ENCODE results near the gene ZNRD2.

The ZNRD2 gene

GRCh38 chr11:65565624-65566453, 4.4 kb upstream of the ZNRD2 start:
- intact Hi-C loops (cut with DNase I), result no loop called here
- DNase-seq, result no peak

DNA sequence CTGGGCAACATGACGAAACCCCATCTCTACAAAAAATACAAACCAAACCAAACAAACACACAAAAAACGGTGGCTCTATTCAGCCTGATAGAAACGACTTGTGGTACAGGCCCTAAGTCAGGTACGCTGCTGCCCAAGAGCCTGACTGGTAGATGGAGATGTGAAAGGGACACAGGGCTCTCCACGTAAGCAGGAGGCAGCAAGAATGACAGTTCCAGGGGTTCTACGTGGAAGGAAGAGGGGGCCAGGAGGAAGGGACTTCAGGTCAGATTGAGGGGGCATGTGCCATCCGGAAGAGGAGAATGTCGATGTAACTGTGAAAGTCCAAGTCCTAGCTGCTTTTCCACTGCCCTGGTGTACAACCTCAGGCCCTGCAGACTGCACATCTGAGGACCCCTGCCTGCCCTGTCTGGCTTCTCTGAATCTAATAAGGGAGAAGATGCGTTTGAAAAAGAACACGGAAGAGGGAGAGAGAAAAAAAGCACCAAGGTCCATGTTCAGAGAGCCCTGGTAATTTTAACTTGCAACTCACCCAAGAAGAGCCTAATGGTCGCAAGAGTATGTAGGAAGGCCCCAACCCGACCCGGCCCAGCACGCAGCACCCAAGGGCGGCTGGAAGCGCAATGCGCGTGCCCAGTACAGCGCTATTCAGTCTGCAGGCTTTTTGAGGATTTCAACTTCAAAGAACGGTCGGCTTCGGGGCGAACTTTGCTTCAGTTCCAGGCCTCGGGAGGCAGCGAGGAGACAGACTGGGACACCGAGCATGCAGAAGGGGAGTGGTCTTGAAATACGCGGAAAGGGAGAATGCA, 909 bp upstream of the ZNRD2 start:
- intact Hi-C loops (cut with DNase I), result no loop called here
- peak in 6 of 42 donors; percentile 41 to 73 (median 56) for DNase-seq

DNA sequence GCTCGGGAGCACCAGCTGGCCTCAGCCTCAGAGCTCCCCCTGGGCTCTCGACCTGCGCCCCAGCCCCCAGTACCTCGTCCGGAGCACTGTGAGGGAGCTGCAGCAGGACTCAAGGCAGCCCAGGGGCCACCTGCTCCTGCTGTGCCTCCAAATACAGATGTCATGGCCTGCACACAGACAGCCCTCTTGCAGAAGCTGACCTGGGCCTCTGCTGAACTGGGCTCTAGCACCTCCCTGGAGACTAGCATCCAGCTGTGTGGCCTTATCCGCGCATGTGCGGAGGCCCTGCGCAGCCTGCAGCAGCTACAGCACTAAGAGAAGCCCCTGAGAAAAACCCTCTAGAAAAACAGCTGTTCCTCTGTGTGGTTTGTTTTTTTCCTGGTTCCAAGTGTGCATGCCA, 1.1 kb downstream of the ZNRD2 start:
- no peak for DNase-seq
- intact Hi-C loops (cut with DNase I), result loop anchor here (2.0 kb wide), 2 partner anchors 31 to 43 kb away; partner anchors contain the start of genes MAP3K11 and PCNX3

- intact Hi-C loops (cut with DNase I), result loop anchor here (2.0 kb wide), 2 partner anchors 31 to 43 kb away; partner anchors contain the start of genes MAP3K11 and PCNX3
- peak in 1 of 42 donors; percentile 47 for DNase-seq
Measured at GRCh38 chr11:65571940-65572339, 1.7 kb downstream of the ZNRD2 start.

GRCh38 chr11:65572356-65573051, 2.2 kb downstream of the ZNRD2 start, which contains the start of gene FAM89B:
TSS of gene FAM89B (plus strand) at chr11:65572538. CDS start at chr11:65572670, 132 bp downstream.
- DNase-seq, result peak; percentile 83 to 97 (median 94)
- intact Hi-C loops (cut with DNase I), result no loop called here

DNA sequence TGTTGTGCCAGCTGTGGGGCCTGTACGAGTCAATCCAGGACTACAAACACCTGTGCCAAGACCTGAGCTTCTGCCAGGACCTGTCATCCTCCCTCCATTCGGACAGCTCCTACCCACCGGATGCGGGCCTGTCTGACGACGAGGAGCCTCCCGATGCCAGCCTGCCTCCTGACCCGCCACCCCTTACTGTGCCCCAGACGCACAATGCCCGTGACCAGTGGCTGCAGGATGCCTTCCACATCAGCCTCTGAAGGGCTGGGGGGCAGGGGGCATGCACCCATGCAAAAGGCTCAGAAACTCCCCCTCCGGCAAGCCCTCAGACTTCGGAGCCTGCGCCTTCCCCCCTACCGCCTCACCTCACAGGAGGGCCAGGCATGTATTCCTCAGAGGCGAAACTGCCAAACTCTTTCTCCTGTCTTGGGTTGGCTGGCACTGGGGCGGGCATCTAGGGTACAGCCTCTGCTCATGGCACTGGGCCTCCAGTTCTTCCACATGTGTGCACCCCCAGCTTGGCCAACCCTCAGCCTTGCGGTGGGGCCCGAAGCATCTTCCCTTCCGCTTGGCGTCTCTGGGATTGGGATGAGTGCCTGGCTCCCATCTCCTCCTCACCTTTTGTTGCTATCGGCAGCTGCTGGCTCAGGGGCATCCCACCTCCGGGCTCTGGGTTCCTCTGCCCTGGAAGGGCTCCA, 3.3 kb downstream of the ZNRD2 start:
- intact Hi-C loops (cut with DNase I), result no loop called here
- peak in 2 of 42 donors; percentile 30 to 52 for DNase-seq

DNA sequence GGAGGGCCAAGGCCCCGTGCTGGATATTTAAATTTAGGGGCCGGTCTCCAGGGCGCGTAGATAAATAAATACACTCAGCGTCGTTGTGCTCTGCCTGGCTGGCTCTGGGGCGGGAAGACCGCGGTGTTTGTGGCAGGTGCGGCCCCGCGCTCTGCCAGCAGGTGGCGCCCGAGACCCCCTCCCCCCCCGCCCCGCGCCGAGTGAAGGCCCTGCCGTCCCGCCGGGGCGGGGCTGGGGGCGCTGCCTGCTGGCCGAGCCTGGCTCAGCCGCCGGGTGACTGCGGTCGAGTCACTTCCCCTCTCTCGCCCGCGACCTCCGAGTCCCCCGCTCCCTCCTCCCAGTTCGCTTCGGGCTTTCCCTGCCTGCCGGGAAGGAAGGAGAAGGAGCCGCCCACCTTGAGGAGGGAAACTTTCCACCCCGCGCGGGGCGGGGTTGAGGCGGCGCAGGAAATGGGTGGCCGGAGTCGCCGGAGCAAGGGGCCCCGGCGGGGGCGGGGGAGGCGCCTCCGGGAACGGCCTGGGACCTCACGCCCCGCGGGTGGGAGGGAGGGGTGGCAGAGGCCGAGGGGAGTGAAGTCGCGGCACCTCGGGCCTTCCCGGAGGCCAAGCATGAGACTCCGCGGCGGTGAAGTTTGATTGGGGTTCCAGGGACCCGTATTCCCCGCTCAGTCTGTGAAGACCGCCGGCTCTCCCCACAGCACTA, 4.0 kb downstream of the ZNRD2 start:
- intact Hi-C loops (cut with DNase I), result no loop called here
- DNase-seq, result peak in 40 of 42 donors; percentile 51 to 87 (median 74)

- no peak for DNase-seq
Measured at GRCh38 chr11:65574811-65575567, 4.7 kb downstream of the ZNRD2 start.

DNA sequence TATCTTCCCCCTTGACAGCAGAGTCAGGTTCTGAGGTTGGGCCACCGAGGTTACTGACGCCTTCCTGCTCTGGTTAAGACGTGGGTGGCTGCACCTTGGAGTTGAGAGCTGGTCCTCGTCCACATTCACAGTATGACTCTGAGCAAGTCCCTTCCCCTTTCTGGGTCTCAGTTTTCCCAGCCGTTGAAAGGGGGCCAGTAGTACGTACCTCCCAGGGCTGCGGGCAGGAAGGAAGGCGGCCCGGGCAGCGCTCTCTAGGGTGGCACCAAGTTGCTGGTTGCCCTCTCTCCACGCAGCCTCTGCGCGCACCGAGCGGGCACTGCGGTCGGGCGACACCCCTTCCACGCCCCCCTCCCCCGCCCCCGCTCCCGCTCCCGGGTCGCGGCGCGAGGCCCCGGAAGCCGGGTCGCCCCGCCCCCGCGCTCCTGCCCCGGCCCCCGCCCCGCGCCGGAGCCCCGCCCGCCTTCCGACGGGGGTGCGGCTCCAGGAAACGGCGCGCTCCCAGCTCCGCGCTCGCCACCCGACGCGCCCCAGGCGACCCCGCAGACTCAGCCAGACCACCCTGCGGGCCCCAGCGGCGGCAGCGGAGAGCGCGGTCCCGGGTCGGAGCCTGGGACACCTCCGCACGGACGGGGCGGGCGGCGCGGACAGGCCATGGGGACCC, 5.4 kb downstream of the ZNRD2 start, which contains the start of gene EHBP1L1:
Gene EHBP1L1 (plus strand): TSS at position 486 of the 664 bp plus-strand sequence. CDS start 250 bp downstream, outside the sequence.
- intact Hi-C loops (cut with DNase I), result no loop called here

More at GRCh38 chr11:65574811-65575567, 4.7 kb downstream of the ZNRD2 start:
- intact Hi-C loops (cut with DNase I), result no loop called here

DNA sequence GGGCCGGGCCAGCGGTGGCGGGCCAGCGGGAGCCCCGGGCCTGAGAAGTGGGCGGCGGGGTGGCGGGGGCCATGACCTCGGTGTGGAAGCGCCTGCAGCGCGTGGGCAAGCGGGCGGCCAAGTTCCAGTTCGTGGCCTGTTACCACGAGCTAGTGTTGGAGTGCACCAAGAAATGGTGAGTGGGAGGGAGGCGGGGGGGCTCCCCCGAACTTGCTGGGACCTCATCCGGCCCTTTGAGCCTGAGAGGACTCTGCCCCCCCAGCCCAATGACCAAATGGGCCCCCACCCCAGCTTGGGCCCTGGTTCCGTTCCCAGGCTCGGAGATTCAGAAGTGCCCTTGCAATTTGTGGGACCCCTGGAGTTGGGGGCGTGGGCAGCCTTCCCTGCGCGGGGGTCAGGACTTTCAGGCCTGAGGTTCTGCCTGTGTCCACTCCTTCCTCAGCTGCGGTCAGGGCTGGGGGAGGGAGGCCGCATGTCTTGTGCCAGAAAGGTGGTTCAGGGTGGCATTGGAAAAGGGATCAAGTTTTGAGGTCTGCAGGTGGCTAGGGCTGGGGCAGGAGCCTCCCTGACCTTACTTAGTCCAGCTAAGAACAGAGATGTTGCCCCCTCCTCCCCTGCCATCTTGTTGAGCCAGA, 6.1 kb downstream of the ZNRD2 start:
- DNase-seq, result no peak
- intact Hi-C loops (cut with DNase I), result no loop called here

More for the DNA sequence above, 5.4 kb downstream of the ZNRD2 start, which contains the start of gene EHBP1L1:
- DNase-seq, result peak in 21 of 42 donors; percentile 28 to 67 (median 50)

DNA sequence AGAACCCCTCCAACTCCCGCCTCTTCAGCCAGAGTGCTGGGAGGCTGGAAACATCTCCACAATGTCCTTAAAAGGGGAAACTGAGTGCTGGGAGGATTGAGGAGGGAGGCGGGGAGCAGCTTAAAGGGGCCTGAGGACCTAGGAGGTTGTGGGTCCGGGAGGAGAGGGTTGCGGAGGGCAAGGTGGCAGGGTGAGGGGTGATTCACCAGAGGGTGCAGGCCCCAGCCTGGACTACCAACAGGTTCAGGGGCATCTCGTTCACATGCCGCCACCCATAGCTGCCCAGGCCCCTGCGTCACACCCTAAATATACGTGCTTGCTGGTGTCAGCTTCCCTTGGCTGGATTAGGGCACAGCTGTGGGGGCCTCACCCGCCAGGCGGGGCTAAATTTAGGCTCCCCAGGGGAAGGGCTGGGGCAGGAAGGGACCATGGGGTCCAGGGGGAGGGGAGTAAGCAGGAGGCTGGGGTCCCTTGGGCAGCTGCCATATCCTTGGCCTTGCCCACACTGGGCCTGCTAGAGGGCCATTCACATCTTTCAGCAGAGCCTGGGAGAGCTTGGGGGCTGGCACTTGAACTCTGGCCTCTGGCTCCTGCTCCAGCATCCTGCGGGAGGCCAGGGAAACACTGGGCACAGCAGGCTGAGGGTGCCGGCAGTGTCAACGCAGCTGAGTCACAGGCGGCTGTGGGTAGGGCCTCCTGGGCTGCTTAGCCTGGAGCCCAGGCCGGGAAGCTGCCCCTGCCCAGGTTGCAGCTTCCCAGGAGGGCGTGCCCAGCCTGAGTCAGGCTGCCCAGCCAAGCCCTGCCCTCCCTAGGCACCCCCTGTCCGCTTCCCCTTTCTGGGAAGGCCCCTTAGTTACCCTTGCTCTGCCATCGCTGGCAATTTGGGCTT, 6.8 kb downstream of the ZNRD2 start:
- peak in 5 of 42 donors; percentile 39 to 60 (median 46) for DNase-seq
- intact Hi-C loops (cut with DNase I), result no loop called here

- intact Hi-C loops (cut with DNase I), result no loop called here
- DNase-seq, result no peak
Measured at GRCh38 chr11:65577756-65578109, 7.5 kb downstream of the ZNRD2 start.

DNA sequence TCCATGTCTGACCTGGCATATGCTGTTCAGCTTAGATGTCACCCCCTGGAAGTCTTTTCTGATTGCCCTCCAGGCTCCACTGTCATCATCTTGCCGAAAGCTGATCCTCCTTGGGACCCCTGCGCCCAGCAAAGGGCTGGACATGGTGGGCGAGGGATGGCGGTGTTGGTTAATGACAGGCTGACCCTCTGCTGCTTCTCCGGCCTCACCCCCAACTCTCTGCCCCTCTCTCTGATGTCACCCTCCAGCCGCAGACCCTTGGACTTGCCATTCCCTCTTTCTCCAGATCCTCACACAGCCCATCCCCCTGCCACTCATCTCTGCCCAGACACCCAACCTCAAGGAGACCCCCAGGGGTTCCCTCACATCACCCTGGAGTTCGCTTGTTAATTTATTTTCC, 7.9 kb downstream of the ZNRD2 start:
- intact Hi-C loops (cut with DNase I), result no loop called here

GRCh38 chr11:65578667-65579066, 8.4 kb downstream of the ZNRD2 start:
- DNase-seq, result no peak
- intact Hi-C loops (cut with DNase I), result no loop called here

More for the DNA sequence above, 7.9 kb downstream of the ZNRD2 start:
- DNase-seq, result no peak

DNA sequence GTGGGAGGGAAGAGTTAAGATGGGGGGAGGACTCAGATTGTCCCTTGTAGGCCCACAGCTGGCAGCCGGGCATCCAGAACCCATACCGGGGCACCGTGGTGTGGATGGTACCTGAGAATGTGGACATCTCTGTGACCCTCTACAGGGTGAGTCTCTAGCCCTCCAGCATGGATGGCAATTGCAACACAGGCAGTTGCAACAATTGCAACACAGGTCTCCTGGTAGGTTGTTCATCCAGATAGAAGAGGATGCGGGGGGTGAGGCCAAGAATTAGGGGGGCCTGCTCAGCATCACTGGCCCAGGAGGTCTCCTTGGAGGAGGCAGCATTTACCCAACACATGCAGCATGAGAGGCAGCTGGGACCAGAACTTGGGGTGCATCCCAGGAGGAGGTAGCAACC, 9.0 kb downstream of the ZNRD2 start:
- intact Hi-C loops (cut with DNase I), result no loop called here
- DNase-seq, result no peak

Data from head of caudate nucleus (tissue), 42 donors.